AG09319 (cell line): ENCODE measurements around the gene C20orf202.

Experiments
- DNase-seq: peaks from one replicate; pipeline ENCODE4 v3.0.0-alpha.2; 2010; ENCODE audit warnings: low read depth; ENCODE audit errors: extremely low read depth
- CTCF ChIP-seq: IDR thresholded peaks from 2 replicates; pipeline ENCODE4 v1.5.1; 2011; ENCODE audit warnings: low read depth, mild to moderate bottlenecking, inconsistent platforms, low read length, moderate library complexity

C20orf202 gene

DNA sequence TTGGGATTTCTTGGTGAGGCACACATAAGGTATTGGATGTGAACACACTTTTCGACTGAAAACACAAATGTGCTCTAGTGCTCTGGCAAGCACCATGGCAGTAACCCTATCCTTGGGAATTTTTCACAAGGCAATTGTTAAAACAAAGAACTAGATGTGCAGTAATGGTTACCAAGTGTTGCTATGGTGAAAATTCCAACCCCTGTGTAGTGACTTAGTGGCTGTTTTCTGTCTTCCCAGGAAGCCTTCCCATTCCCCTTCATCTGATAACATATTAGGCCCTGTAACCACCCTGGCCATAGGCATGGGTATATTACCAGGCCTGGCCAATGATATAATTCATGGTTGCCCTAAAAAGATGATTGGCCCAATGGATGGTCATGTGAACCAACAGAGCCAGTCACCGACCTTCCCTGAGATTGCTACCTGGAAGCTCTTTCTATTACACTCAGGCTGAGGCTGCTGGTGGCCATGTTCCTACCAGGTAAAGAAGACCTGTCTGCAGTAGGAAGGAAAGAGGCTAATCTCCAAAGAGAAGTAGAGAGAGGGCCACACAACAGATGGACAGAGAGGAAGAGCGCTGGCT, 4.1 kb downstream of the C20orf202 start:
- DNase-seq: no peak
- TF ChIP-seq CTCF: no peak

GRCh38 chr20:1209447-1210387, 6.5 kb downstream of the C20orf202 start:
- DNase-seq: no peak
- TF ChIP-seq CTCF: peak; percentile 23

- TF ChIP-seq CTCF: no peak
- DNase-seq: no peak
These were observed 7.2 kb downstream of the C20orf202 start for GRCh38 chr20:1210501-1210900.

DNA sequence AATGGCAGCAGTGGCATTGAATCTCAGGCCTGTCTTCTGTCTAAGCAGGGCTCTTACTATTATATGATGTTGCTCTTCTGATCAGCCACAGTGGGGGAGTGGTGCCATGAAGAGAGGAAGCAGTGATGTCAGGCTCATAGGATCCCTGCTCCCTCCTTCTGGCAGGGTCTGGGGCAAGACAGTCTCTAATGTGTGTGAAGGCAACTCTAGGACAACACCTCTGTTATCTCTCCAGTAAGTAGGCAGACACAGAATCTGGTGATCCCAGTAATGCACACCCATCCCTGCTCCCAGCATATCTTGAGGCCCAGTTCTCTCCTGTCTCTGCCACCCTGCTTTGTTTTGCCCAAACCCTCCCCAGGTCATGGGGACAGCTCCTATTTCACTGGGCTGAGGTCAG, 8.8 kb downstream of the C20orf202 start:
- no peak for TF ChIP-seq CTCF
- no peak for DNase-seq

DNA sequence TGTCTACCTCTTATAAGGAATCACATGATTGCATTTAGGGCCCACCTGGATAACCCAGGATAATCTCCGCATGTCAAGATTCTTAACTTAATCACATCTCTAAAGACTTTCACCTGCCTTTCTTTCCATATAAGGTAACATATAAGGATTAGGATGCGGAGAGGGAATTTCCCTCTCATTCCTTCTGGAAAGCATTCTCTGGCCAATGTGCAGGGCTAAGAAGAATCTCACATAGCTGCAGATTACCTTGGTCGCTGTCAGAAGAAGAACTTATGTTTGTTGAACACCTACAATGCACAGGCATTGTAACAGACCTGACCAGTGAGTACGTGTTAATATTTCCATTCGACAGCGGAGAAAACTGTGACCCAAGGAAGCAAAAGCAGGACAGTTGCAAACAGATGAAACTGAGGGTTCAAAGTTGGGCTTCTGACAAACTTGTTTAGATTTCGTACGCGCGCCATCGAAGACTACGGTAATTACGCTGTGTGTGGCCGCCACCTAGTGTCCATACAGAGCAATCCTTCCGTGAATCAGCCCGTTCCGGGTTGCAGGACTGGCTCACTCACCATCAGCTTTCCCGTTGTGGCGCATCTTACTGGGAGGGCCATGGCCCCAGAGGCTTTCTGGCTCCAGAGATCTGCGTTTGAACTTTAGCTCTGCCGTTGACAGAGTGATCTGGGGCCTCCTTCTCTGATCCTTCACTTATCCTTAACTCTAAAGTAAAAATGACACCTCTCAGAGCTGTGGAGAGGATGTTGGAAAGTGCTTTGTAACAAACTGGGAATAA, 9.5 kb downstream of the C20orf202 start:
- peak; percentile 86 for TF ChIP-seq CTCF
- peak; percentile 20 for DNase-seq

GRCh38 chr20:1214838-1215261, 11.6 kb downstream of the C20orf202 start:
- no peak for DNase-seq
- TF ChIP-seq CTCF: no peak
